Measurements from ENCODE around the gene ZNF445.
"Not testable (repeated sequence)": the region's sequence is repeated elsewhere in the genome, so short reads cannot be mapped to it uniquely, and the experiment has no call there.

The ZNF445 gene

DNA sequence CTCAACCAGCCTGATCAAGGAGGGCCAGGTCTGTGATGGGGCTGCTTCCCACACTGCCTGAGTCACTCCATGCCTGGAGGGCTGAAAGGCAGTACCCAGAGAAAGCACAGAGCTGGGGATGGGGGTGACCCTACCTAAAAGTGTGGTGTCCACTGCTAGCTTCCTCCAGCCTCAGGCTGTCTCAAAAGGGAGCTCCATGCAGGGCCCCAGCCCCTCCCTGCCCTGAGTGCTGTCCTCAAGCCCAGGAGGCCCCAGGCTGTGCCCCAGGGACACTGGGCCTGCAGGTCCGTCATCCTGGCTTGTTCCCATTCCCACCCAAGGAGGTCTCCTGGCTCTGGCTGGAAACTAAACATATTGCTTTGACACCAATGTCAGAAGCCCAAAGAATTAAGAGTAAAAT lies 56.8 kb downstream of the ZNF445 start:
- no peaks in the 10 kb centered on the region for H3K36me3 ChIP-seq (ENCODE audit: insufficient read depth, low read length)
- no peak for DNase-seq (ENCODE audit: low read depth, low spot score)
- H3K4me3 ChIP-seq, result no peak overlapping the region
- no peak overlapping the region for H3K9ac ChIP-seq (ENCODE audit: insufficient read length)
- TF ChIP-seq POLR2AphosphoS5 (IDR thresholded peaks at IDR 0.05; ENCODE audit: borderline replicate concordance, low read depth, low read length) (no peak), FOXP2 (optimal IDR thresholded peaks at IDR 0.05; ENCODE audit: control extremely low read depth, extremely low read length, insufficient read depth) (no peak), EZH2 (IDR thresholded peaks at IDR 0.05) (no peak)
- no peaks in the 10 kb centered on the region for H3K9me3 ChIP-seq (ENCODE audit: low read depth, low read length)
- H3K27ac ChIP-seq, result no peak overlapping the region

GRCh38 chr3:44419923-44420650 lies 57.4 kb downstream of the ZNF445 start:
- H3K27ac ChIP-seq, result no peak overlapping the region
- no peaks in the 10 kb centered on the region for H3K36me3 ChIP-seq (ENCODE audit: insufficient read depth, low read length)
- H3K4me3 ChIP-seq, result no peak overlapping the region
- no peaks in the 10 kb centered on the region for H3K9me3 ChIP-seq (ENCODE audit: low read depth, low read length)
- DNase-seq (ENCODE audit: low read depth, low spot score), result no peak
- TF ChIP-seq EZH2 (IDR thresholded peaks at IDR 0.05), result no peak
- no peak for TF ChIP-seq POLR2AphosphoS5 (IDR thresholded peaks at IDR 0.05; ENCODE audit: borderline replicate concordance, low read depth, low read length)
- TF ChIP-seq FOXP2 (optimal IDR thresholded peaks at IDR 0.05; ENCODE audit: control extremely low read depth, extremely low read length, insufficient read depth), result no peak
- no peak overlapping the region for H3K9ac ChIP-seq (ENCODE audit: insufficient read length)

- DNase-seq (ENCODE audit: low read depth, low spot score), result no peak
- Histone ChIP-seq H3K4me3 (no peak overlapping the region), H3K9me3 (ENCODE audit: low read depth, low read length) (no peaks in the 10 kb centered on the region), H3K27ac (no peak overlapping the region), H3K9ac (ENCODE audit: insufficient read length) (no peak overlapping the region), H3K36me3 (ENCODE audit: insufficient read depth, low read length) (no peaks in the 10 kb centered on the region)
- TF ChIP-seq FOXP2 (optimal IDR thresholded peaks at IDR 0.05; ENCODE audit: control extremely low read depth, extremely low read length, insufficient read depth) (no peak), POLR2AphosphoS5 (IDR thresholded peaks at IDR 0.05; ENCODE audit: borderline replicate concordance, low read depth, low read length) (no peak), EZH2 (IDR thresholded peaks at IDR 0.05) (no peak)
These were observed 58.2 kb downstream of the ZNF445 start for GRCh38 chr3:44419116-44419922.

DNA sequence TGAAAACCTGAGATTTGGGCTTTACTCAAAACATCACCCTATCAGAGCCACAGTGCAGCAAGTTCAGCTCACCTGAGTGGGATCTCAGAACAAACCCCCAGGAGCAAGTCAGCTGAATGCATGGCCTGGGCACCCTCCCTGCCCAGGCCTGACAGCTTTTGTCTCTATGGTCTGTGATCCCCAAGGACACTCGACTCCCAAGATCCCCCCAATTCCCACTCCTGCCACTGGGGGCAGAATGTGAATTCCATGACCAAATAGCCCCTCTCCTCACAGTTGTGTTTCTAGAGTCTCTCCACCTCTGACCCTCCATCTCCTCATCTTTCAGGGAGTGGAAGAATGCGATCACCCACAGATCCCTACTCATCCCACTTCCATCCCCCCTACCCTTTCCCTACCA lies 58.9 kb downstream of the ZNF445 start:
- Histone ChIP-seq H3K4me3 (no peak overlapping the region), H3K9me3 (ENCODE audit: low read depth, low read length) (no peaks in the 10 kb centered on the region), H3K9ac (ENCODE audit: insufficient read length) (no peak overlapping the region), H3K27ac (no peak overlapping the region), H3K36me3 (ENCODE audit: insufficient read depth, low read length) (no peaks in the 10 kb centered on the region)
- TF ChIP-seq EZH2 (IDR thresholded peaks at IDR 0.05) (no peak), FOXP2 (optimal IDR thresholded peaks at IDR 0.05; ENCODE audit: control extremely low read depth, extremely low read length, insufficient read depth) (no peak), POLR2AphosphoS5 (IDR thresholded peaks at IDR 0.05; ENCODE audit: borderline replicate concordance, low read depth, low read length) (no peak)
- no peak for DNase-seq (ENCODE audit: low read depth, low spot score)

DNA sequence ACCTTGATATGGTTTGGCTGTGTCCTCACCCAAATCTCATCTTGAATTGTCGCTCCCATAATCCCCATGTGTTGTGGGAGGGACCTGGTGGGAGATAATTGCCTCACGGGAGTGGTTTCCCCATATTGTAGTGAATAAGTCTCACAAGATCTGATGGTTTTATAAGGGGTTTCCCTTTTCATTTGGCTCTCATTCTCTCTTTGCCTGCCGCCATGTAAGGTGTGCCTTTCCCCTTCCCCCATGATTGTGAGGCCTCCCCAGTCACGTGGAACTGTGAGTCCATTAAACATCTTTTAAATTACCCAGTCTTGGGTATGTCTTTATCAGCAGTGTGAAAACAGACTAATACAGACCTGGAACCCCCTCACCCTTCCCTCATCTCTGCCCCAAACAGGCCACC lies 59.4 kb downstream of the ZNF445 start:
- not testable (repeated sequence) for H3K27ac ChIP-seq; H3K9me3 ChIP-seq (ENCODE audit: low read depth, low read length)

GRCh38 chr3:44416031-44417030 lies 61.1 kb downstream of the ZNF445 start:
- Histone ChIP-seq H3K9me3 (ENCODE audit: low read depth, low read length) (no peaks in the 10 kb centered on the region), H3K36me3 (ENCODE audit: insufficient read depth, low read length) (no peaks in the 10 kb centered on the region), H3K27ac (no peak overlapping the region), H3K9ac (ENCODE audit: insufficient read length) (no peak overlapping the region), H3K4me3 (no peak overlapping the region)
- DNase-seq (ENCODE audit: low read depth, low spot score), result no peak
- no peak for TF ChIP-seq POLR2AphosphoS5 (IDR thresholded peaks at IDR 0.05; ENCODE audit: borderline replicate concordance, low read depth, low read length)
- TF ChIP-seq EZH2 (IDR thresholded peaks at IDR 0.05), result no peak
- TF ChIP-seq FOXP2 (optimal IDR thresholded peaks at IDR 0.05; ENCODE audit: control extremely low read depth, extremely low read length, insufficient read depth), result no peak

More for the DNA sequence above, 59.4 kb downstream of the ZNF445 start:
- not testable (repeated sequence) for H3K9ac ChIP-seq (ENCODE audit: insufficient read length); H3K36me3 ChIP-seq (ENCODE audit: insufficient read depth, low read length); H3K4me3 ChIP-seq; DNase-seq (ENCODE audit: low read depth, low spot score)

DNA sequence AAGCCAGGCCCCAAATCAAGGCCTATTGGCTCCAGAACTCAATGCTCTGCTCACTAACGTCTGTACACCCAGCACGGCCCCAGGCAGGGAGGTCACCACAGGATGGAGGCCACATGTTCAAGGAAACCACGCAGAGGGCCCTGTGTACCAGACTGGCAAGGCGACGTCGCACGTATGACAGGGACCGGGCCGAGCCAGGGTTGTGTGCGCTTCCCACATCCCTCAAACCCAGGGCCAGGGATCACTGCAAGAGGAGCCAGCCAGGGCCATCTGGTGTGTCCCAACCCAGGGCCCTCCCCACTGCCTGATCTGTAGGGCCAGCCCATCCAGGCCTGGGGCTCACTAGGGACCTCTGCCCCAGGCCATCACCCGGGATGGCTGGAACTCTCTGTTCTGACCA lies 62.0 kb downstream of the ZNF445 start:
- TF ChIP-seq FOXP2 (optimal IDR thresholded peaks at IDR 0.05; ENCODE audit: control extremely low read depth, extremely low read length, insufficient read depth) (no peak), EZH2 (IDR thresholded peaks at IDR 0.05) (no peak), POLR2AphosphoS5 (IDR thresholded peaks at IDR 0.05; ENCODE audit: borderline replicate concordance, low read depth, low read length) (no peak)
- DNase-seq (ENCODE audit: low read depth, low spot score), result no peak
- no peaks in the 10 kb centered on the region for H3K9me3 ChIP-seq (ENCODE audit: low read depth, low read length)
- no peak overlapping the region for H3K4me3 ChIP-seq
- H3K9ac ChIP-seq (ENCODE audit: insufficient read length), result no peak overlapping the region
- no peaks in the 10 kb centered on the region for H3K36me3 ChIP-seq (ENCODE audit: insufficient read depth, low read length)
- H3K27ac ChIP-seq, result no peak overlapping the region
